K562 (cell line): ENCODE results near the gene ADCY4. TPM values are rescaled to one million over a fixed set of nuclear protein-coding genes. Genes with fewer than 3 reads are reported as not detected.

Experiments
- ATAC-seq: fragments of 200-7000 bp; cut with Tn5 transposase; 3 replicates; pipeline ENCODE4 v1.9.1; 2020; ENCODE audit warnings: moderate library complexity
- BruUV-seq: library from RNA; stranded (reverse); fragments of 400-500 nt; replicated peaks from 2 replicates; lab custom pipeline; 2021; lab: Mats Ljungman, UMichigan
- CTCF ChIA-PET: fragments of 300-600 bp; formaldehyde crosslinking; extraction: SDS; loops from one replicate; lab custom pipeline; 2021; ENCODE audit warnings: low intra/inter-chr PET ratio; lab: Yijun Ruan, JAX
- POLR2A ChIA-PET: fragments of 300-600, 350-650 bp; sonication (Branson Sonifier 250); formaldehyde crosslinking; extraction: SDS; loops from one replicate; lab custom pipeline; 2021; ENCODE audit warnings: antibody characterized with exemption, inconsistent platforms; lab: Yijun Ruan, JAX
- DNase-seq, 4 experiments: peaks; one replicate each; pipeline versions ENCODE4 v3.0.0 to v3.0.0-alpha.2; 2011 to 2018; ENCODE audit warnings: low spot score in 3 of 4, mixed read lengths in 3 of 4; ENCODE audit errors: extremely low read depth in 1 of 4
- FAIRE-seq: peaks from 2 replicates; lab custom pipeline; 2011; peaks lifted over from hg19 to GRCh38; lab: Jason Lieb, UNC
- H2AFZ ChIP-seq: 2 replicates; pipeline ENCODE4 v1.6.0; 2011; ENCODE audit warnings: low read depth, low read length, control low read depth, inconsistent platforms
- H3K27ac ChIP-seq: fragments of 200-600 bp; 3 replicates; pipeline ENCODE4 v1.8.0; 2011; ENCODE audit warnings: low read depth, mild to moderate bottlenecking, control low read depth, inconsistent platforms, low read length, moderate library complexity, mixed read lengths; ENCODE audit errors: extremely low read depth
- H3K27me3 ChIP-seq, 2 experiments: fragments of 300-600 bp in 1 of 2; 2 replicates in 1 of 2; 3 replicates in 1 of 2; pipeline versions ENCODE4 v1.6.0 to v1.8.0; 2011; ENCODE audit warnings: inconsistent platforms in 2 of 2, low read length in 2 of 2, mild to moderate bottlenecking in 1 of 2, mixed read lengths in 1 of 2, moderate library complexity in 1 of 2; ENCODE audit not compliant: control insufficient read depth in 2 of 2, insufficient read depth in 2 of 2
- H3K36me3 ChIP-seq: fragments of 300-600 bp; 3 replicates; pipeline ENCODE4 v1.8.0; 2011; ENCODE audit warnings: mild to moderate bottlenecking, low read length, inconsistent platforms; ENCODE audit not compliant: control insufficient read depth, insufficient read depth
- H3K4me1 ChIP-seq, 2 experiments: fragments of 200-600 bp in 1 of 2; replicated peaks in 1 of 2; 2 replicates in 1 of 2; 3 replicates in 1 of 2; pipeline versions ENCODE4 v1.5.1 to v1.8.0; 2011; ENCODE audit warnings: inconsistent platforms in 2 of 2, low read length in 2 of 2, mild to moderate bottlenecking in 1 of 2, mixed read lengths in 1 of 2, moderate library complexity in 1 of 2; ENCODE audit not compliant: control insufficient read depth in 2 of 2, insufficient read depth in 2 of 2
- H3K4me2 ChIP-seq: 2 replicates; pipeline ENCODE4 v1.6.1; 2011; ENCODE audit warnings: low read length, control low read depth, inconsistent platforms, mixed read lengths; ENCODE audit not compliant: insufficient read depth
- H3K4me3 ChIP-seq: fragments of 200-600 bp; sonication (generic), shearing (Covaris generic); 2 replicates; pipeline ENCODE4 v1.5.1; 2016; ENCODE audit warnings: control low read depth, inconsistent platforms
- H3K79me2 ChIP-seq: fragments of 200-600 bp; 3 replicates; pipeline ENCODE4 v1.8.0; 2011; ENCODE audit warnings: low read length, inconsistent platforms; ENCODE audit not compliant: control insufficient read depth, insufficient read depth
- H3K9ac ChIP-seq, 2 experiments: 2 replicates each; pipeline versions ENCODE4 v1.6.0 to v1.6.1; 2011; ENCODE audit warnings: low read depth in 2 of 2, low read length in 2 of 2, control low read depth in 1 of 2, inconsistent platforms in 1 of 2, mild to moderate bottlenecking in 1 of 2, mixed read lengths in 1 of 2; ENCODE audit not compliant: insufficient read depth in 1 of 2
- H3K9me1 ChIP-seq: one replicate; pipeline ENCODE4 v1.6.0; 2011; ENCODE audit warnings: inconsistent platforms, mild to moderate bottlenecking, low read length, moderate library complexity; ENCODE audit not compliant: control insufficient read depth, insufficient read depth
- H3K9me3 ChIP-seq: replicated peaks from 2 replicates; pipeline ENCODE4 v1.5.1; 2011; ENCODE audit warnings: low read depth, low read length, inconsistent platforms; ENCODE audit not compliant: control insufficient read depth, insufficient read depth
- H4K20me1 ChIP-seq: replicated peaks from 2 replicates; pipeline ENCODE4 v1.6.1; 2011; ENCODE audit warnings: low read length, inconsistent platforms, mixed read lengths; ENCODE audit not compliant: control insufficient read depth, insufficient read depth
- FIP1L1 ChIP-seq: fragments of 200-400 bp; formaldehyde crosslinking; IDR thresholded peaks from 2 replicates; pipeline ENCODE4 v1.6.1; 2018; ENCODE audit warnings: mild to moderate bottlenecking, low read depth, low read length; ENCODE audit not compliant: poor library complexity, severe bottlenecking
- FOXJ3 ChIP-seq: sonication (generic); formaldehyde crosslinking; IDR thresholded peaks from 2 replicates; pipeline ENCODE4 v1.4.0; 2020; ENCODE audit warnings: mild to moderate bottlenecking, missing genetic modification reagents
- WGBS: fragments of 100-300 bp; shearing (Covaris generic); methylation state at CpG from one replicate; pipeline ENCODE4 v1.1.6; 2016; ENCODE audit warnings: low coverage, mixed read lengths; ENCODE audit not compliant: insufficient coverage; ENCODE audit errors: missing lambda C conversion rate; 5-methylcytosine and 5-hydroxymethylcytosine counted together
- in situ Hi-C: fragments of 300-500 bp; cut with MboI; formaldehyde crosslinking; loops from 4 replicates; pipeline ENCODE4 v1.15.0; 2018; ENCODE audit warnings: inconsistent platforms, mixed read lengths
- intact Hi-C: fragments of 100-400 bp; cut with micrococcal nuclease; formaldehyde crosslinking; loops from 2 replicates; pipeline ENCODE4 v1.14.2; 2022
- polyA plus RNA-seq, 8 experiments: library from polyadenylated mRNA; depleted of rRNA in 4 of 8; stranded (reverse) in 5 of 8; unstranded in 3 of 8; fragments of >200 nt; fragmentation: Nextera tagmentation in 2 of 8; fragmentation: Illumina TruSeq in 1 of 8; extraction: Ambion mirVana in 2 of 8; extraction: Trizol in 1 of 8; gene quantifications; 2 replicates each; pipeline versions ENCODE4 v1.2.1 to v1.2.3, GENCODE V29; 2011 to 2014; ENCODE audit warnings: inconsistent platforms in 1 of 8, missing spikeins in 1 of 8
- total RNA-seq, 7 experiments: library from RNA; depleted of rRNA in 6 of 7; stranded (reverse); fragments of >200 nt in 6 of 7; fragmentation: Illumina TruSeq in 2 of 7; extraction: Trizol in 2 of 7; gene quantifications; 2 replicates each; pipeline versions ENCODE4 v1.2.1 to v1.2.3, GENCODE V29; 2011 to 2021; ENCODE audit warnings: low replicate concordance in 1 of 7
- TF ChIP-seq, protein P1 (sequence below): IDR thresholded peaks from 3 replicates; pipeline ENCODE4 v1.6.1; 2011; ENCODE audit warnings: borderline replicate concordance, mild to moderate bottlenecking, moderate library complexity; ENCODE audit not compliant: insufficient read length; ENCODE audit errors: extremely low read depth
- TF ChIP-seq, protein P2 (sequence below): fragments of 250-450 bp; sonication (Bioruptor Pico); IDR thresholded peaks from 2 replicates; pipeline ENCODE4 v1.8.0; 2021; ENCODE audit warnings: mild to moderate bottlenecking, moderate library complexity
- TF ChIP-seq, protein P3 (sequence below), 2 experiments: fragments of 450-650 bp; IDR thresholded peaks; 2 replicates each; pipeline ENCODE4 v1.6.1; 2018; ENCODE audit warnings: mild to moderate bottlenecking in 2 of 2, low read depth in 1 of 2; ENCODE audit not compliant: partially characterized antibody in 2 of 2
- TF ChIP-seq, protein P4 (sequence below): fragments of 250-450 bp; sonication (Bioruptor Pico); IDR thresholded peaks from 2 replicates; pipeline ENCODE4 v1.8.0; 2022; ENCODE audit warnings: inconsistent platforms

Gene ADCY4
- total and polyA plus RNA-seq, 9 of the 15 experiments (the other 6 are each of a cell fraction or from before 2014, with no cell fraction given), result 0.04 to 0.31 (median 0.15) TPM; not detected in 2

DNA sequence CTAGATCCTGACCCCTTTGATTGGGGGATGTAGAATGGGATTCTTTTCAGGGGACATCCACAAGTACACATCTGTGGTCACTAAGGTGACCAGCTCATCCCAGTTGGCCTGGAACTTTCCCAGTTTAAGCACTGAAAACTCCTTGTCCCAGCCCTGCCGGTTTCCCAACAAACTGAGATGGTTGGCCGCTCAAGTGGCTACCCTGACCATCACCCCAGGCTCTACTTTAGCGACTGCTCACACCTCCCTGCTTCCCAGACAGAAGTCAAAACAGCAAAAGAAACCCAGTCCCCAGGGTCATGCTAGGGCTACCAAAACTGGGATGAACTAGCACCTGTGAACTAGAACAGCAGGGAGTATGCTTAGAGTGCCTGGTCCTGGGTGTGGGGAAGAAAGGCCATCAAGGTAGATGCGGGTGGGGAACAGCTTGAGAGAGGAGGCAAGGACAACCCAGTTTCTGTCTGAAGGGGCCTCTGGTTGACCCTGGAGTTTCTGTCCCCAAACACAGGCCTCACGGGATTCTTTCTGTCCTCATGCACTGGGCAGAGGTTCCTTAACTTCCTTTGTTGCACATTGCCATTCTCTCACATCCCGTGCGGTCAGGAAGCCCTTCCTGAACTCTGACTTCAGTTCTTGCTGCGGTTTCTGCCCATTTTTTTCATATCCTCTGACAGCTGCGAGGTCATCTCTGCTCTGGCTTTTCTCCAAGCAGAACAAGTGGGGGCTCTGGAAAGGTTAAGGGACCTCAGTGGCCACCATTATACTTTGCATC lies 21.9 kb downstream of the ADCY4 start (continued):
- TF ChIP-seq, protein P1, sequence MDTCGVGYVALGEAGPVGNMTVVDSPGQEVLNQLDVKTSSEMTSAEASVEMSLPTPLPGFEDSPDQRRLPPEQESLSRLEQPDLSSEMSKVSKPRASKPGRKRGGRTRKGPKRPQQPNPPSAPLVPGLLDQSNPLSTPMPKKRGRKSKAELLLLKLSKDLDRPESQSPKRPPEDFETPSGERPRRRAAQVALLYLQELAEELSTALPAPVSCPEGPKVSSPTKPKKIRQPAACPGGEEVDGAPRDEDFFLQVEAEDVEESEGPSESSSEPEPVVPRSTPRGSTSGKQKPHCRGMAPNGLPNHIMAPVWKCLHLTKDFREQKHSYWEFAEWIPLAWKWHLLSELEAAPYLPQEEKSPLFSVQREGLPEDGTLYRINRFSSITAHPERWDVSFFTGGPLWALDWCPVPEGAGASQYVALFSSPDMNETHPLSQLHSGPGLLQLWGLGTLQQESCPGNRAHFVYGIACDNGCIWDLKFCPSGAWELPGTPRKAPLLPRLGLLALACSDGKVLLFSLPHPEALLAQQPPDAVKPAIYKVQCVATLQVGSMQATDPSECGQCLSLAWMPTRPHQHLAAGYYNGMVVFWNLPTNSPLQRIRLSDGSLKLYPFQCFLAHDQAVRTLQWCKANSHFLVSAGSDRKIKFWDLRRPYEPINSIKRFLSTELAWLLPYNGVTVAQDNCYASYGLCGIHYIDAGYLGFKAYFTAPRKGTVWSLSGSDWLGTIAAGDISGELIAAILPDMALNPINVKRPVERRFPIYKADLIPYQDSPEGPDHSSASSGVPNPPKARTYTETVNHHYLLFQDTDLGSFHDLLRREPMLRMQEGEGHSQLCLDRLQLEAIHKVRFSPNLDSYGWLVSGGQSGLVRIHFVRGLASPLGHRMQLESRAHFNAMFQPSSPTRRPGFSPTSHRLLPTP, result no peak
- TF ChIP-seq, protein P2, sequence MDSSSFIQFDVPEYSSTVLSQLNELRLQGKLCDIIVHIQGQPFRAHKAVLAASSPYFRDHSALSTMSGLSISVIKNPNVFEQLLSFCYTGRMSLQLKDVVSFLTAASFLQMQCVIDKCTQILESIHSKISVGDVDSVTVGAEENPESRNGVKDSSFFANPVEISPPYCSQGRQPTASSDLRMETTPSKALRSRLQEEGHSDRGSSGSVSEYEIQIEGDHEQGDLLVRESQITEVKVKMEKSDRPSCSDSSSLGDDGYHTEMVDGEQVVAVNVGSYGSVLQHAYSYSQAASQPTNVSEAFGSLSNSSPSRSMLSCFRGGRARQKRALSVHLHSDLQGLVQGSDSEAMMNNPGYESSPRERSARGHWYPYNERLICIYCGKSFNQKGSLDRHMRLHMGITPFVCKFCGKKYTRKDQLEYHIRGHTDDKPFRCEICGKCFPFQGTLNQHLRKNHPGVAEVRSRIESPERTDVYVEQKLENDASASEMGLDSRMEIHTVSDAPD (CRISPR knock-in tag), result no peak

DNA sequence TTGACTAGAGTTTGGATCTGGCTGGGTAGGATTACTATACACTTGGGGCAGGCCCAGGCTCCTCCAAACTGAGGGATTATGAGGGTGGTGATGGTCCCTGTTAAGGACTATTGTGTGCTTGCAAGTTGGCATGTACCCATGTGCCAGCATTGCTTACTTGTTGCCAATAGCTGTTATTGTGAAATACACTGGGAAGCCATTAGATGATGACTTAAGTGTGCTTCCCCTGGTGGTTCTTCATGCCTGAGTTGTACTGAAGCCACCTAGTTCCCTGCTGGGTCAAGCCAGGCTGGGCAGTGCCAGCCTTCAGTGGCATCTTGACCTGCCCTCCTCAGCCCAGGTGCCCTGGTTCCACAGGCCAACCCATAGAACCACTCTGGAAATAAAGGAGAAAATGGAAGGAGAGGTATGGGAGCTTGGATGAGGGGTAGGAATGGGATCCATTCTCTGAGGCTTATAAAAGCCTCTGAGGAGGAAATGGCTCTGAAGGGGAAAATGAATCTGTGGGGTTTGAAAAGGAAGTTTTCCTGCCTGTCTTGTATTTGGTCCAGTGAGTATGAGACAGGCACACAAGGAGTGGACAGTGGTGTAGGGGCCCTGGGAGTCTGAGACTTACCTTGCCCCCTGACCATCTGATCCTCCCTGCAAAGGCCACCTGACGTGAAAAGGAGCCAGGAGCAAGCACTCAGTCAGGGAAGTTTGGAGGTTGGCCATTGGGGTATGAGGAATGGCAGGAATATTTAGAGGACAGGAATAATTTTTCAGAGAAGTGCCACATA lies 22.8 kb downstream of the ADCY4 start:
- H4K20me1 ChIP-seq, result no peaks in the 10 kb centered on the region
- CTCF ChIA-PET, result no interaction called here
- no peak overlapping the region for H3K27ac ChIP-seq
- intact Hi-C loops (no loop called here), in situ Hi-C loops (no loop called here)
- FAIRE-seq (no peak), DNase-seq (no peak), ATAC-seq (no peak)
- no peaks in the 10 kb centered on the region for H3K9me1 ChIP-seq
- POLR2A ChIA-PET, result interaction anchor here (0.6 kb wide), 1 partner anchor 164 kb away, joined by 4 read pairs; no protein-coding TSS in a partner anchor
- H3K4me2 ChIP-seq, result no peak overlapping the region
- BruUV-seq, result no TSS peak
- H3K9ac ChIP-seq, result no peak overlapping the region
- no peak overlapping the region for H3K4me3 ChIP-seq
- peaks cover 28% of the 10 kb centered on the region; the same call in 2 of the 3 replicates for H3K36me3 ChIP-seq
- H3K79me2 ChIP-seq, result no peaks in the 10 kb centered on the region
- H2AFZ ChIP-seq, result no peak overlapping the region
- no peaks in the 10 kb centered on the region for H3K27me3 ChIP-seq
- peaks cover 19 to 21% of the 10 kb centered on the region in 2 experiments for H3K4me1 ChIP-seq
- no peaks in the 10 kb centered on the region for H3K9me3 ChIP-seq
- WGBS, result 100% methylated on average over 1 of the region's 1 CpG
- TF ChIP-seq, protein P3, sequence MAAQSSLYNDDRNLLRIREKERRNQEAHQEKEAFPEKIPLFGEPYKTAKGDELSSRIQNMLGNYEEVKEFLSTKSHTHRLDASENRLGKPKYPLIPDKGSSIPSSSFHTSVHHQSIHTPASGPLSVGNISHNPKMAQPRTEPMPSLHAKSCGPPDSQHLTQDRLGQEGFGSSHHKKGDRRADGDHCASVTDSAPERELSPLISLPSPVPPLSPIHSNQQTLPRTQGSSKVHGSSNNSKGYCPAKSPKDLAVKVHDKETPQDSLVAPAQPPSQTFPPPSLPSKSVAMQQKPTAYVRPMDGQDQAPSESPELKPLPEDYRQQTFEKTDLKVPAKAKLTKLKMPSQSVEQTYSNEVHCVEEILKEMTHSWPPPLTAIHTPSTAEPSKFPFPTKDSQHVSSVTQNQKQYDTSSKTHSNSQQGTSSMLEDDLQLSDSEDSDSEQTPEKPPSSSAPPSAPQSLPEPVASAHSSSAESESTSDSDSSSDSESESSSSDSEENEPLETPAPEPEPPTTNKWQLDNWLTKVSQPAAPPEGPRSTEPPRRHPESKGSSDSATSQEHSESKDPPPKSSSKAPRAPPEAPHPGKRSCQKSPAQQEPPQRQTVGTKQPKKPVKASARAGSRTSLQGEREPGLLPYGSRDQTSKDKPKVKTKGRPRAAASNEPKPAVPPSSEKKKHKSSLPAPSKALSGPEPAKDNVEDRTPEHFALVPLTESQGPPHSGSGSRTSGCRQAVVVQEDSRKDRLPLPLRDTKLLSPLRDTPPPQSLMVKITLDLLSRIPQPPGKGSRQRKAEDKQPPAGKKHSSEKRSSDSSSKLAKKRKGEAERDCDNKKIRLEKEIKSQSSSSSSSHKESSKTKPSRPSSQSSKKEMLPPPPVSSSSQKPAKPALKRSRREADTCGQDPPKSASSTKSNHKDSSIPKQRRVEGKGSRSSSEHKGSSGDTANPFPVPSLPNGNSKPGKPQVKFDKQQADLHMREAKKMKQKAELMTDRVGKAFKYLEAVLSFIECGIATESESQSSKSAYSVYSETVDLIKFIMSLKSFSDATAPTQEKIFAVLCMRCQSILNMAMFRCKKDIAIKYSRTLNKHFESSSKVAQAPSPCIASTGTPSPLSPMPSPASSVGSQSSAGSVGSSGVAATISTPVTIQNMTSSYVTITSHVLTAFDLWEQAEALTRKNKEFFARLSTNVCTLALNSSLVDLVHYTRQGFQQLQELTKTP (IDR thresholded peaks at IDR 0.05; ENCODE audit: low read depth in 1 of 2, partially characterized antibody in 2 of 2), result no peak
- TF ChIP-seq FOXJ3 (CRISPR knock-in tag), result no peak
- TF ChIP-seq, protein P4, sequence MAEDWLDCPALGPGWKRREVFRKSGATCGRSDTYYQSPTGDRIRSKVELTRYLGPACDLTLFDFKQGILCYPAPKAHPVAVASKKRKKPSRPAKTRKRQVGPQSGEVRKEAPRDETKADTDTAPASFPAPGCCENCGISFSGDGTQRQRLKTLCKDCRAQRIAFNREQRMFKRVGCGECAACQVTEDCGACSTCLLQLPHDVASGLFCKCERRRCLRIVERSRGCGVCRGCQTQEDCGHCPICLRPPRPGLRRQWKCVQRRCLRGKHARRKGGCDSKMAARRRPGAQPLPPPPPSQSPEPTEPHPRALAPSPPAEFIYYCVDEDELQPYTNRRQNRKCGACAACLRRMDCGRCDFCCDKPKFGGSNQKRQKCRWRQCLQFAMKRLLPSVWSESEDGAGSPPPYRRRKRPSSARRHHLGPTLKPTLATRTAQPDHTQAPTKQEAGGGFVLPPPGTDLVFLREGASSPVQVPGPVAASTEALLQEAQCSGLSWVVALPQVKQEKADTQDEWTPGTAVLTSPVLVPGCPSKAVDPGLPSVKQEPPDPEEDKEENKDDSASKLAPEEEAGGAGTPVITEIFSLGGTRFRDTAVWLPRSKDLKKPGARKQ, result no peak
- TF ChIP-seq FIP1L1, result no peak
